Fibroblast of the aortic adventitia (primary cell): Measurements from ENCODE around the gene TRAF3IP1. TPM values are rescaled to one million over a fixed set of nuclear protein-coding genes. Genes with fewer than 3 reads are reported as not detected.

Experiments used
- DNase-seq: peaks from one replicate; pipeline ENCODE4 v3.0.0-alpha.2; 2010; ENCODE audit warnings: low read depth
- H3K4me3 ChIP-seq: 2 replicates; pipeline ENCODE4 v1.5.1; 2011; ENCODE audit warnings: low read depth, mild to moderate bottlenecking, control low read depth, low read length, moderate library complexity
- total RNA-seq: library from RNA; depleted of rRNA; stranded (reverse); fragments of >200 nt; gene quantifications from 2 replicates; pipeline ENCODE4 v1.2.3, GENCODE V29; 2012; ENCODE audit warnings: low replicate concordance
- TF ChIP-seq, protein P1 (sequence below): IDR thresholded peaks from 2 replicates; pipeline ENCODE4 v1.5.1; 2011; ENCODE audit warnings: mild to moderate bottlenecking, low read length, control low read depth, inconsistent platforms; ENCODE audit not compliant: insufficient read depth

The TRAF3IP1 gene
- total RNA-seq, 1 donor, result 8.4 TPM

DNA sequence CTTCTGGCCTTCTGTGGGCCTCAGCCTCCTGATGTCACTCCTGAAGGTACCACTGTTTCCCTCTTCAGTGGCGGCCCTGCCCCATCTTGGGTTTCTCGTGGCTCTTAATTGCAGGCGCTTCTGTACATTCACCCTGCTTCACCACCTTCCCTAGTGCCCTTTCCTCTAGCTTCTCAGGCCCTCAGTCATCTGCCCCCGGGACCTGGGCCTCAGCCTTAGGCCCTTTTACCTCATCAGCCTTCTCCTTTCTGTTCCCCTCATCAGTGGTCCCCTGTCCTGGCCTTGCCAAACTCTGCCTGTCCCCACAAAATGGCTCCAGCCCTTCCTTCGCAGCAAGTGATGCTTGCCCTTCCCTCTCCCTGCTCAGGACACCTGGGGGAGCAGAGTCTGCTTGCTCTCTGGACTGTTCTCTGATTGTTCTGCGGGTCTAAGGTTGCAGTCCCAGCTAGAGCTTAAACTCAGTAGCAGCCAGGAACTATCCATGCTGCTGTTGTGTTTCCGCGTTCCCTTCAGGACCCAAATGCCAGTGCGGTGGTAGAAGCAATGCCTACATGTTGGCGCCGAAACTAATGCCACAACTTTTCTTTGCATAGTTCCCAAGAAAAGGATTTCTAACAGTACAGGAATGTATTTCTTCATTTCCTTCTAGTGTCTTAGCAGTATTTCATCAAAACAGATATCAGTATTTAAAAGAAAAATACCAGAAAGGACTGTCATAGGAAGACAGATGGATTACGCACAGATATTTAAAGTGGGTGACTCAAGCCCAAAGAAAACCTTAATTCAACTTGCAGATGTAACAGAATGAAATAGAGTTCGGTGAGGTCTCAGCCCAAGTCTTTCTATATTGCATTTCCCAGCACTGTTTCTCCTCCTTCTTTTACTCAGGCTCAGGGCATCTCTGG lies 113.9 kb downstream of the TRAF3IP1 start:
- H3K4me3 ChIP-seq, result no peak overlapping the region
- TF ChIP-seq, protein P1, sequence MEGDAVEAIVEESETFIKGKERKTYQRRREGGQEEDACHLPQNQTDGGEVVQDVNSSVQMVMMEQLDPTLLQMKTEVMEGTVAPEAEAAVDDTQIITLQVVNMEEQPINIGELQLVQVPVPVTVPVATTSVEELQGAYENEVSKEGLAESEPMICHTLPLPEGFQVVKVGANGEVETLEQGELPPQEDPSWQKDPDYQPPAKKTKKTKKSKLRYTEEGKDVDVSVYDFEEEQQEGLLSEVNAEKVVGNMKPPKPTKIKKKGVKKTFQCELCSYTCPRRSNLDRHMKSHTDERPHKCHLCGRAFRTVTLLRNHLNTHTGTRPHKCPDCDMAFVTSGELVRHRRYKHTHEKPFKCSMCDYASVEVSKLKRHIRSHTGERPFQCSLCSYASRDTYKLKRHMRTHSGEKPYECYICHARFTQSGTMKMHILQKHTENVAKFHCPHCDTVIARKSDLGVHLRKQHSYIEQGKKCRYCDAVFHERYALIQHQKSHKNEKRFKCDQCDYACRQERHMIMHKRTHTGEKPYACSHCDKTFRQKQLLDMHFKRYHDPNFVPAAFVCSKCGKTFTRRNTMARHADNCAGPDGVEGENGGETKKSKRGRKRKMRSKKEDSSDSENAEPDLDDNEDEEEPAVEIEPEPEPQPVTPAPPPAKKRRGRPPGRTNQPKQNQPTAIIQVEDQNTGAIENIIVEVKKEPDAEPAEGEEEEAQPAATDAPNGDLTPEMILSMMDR, result no peak
- DNase-seq, result peak; percentile 98

DNA sequence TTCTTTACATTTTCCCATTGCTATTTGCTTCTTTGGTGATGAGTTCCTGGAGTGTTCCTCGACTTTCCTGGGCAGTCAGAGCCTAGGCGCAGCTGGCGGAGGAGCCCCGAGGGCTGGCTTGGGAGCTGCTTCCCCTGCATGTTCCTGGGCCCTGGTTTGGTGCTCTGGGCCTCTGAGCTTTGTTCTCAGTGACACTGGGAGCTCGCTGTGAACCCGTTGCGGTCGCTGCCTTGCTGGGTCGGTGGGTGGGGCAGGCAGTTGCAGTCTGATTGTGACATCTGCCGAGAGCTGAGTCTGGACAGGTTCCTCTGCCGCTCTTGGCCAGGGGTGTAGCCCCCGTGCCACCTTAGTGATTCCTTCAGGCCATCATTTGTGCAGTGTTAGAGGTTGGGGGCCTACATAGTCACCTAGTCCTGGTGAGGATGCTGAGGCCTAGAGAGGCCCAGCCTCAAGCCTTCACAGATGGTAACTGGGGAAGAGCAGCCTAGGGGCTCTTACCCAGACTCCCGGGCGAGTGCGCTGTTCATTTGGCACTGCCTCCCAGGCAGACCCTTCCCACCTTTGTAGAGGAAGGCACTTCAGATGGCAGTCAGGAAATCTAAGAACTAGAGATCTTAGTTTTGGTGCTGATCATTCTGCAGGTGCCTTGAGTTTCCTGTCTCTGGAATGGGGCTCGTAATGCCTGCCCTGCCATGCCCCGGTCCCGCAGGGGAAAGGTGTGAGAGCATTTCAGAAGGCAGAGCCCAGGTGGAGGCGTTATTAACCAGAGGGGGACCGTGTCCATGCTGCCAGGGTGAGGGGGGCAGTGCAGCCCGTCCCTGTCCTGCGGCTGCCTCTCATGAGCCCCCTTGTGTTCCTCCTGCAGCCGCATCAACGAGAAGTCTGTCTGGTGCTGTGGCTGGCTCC lies 114.8 kb downstream of the TRAF3IP1 start:
- TF ChIP-seq, protein P1, result no peak
- H3K4me3 ChIP-seq, result no peak overlapping the region
- no peak for DNase-seq

DNA sequence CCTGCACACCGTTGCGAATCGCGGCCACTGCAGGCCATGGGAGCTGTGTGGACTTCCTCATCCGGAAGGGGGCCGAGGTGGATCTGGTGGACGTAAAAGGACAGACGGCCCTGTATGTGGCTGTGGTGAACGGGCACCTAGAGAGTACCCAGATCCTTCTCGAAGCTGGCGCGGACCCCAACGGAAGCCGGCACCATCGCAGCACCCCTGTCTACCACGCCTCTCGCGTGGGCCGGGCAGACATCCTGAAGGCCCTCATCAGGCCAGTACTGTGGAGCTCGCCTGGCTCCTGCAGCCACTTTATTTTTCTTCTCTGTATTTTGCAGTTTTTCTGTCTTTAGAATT lies 115.4 kb downstream of the TRAF3IP1 start:
- DNase-seq, result no peak

DNA sequence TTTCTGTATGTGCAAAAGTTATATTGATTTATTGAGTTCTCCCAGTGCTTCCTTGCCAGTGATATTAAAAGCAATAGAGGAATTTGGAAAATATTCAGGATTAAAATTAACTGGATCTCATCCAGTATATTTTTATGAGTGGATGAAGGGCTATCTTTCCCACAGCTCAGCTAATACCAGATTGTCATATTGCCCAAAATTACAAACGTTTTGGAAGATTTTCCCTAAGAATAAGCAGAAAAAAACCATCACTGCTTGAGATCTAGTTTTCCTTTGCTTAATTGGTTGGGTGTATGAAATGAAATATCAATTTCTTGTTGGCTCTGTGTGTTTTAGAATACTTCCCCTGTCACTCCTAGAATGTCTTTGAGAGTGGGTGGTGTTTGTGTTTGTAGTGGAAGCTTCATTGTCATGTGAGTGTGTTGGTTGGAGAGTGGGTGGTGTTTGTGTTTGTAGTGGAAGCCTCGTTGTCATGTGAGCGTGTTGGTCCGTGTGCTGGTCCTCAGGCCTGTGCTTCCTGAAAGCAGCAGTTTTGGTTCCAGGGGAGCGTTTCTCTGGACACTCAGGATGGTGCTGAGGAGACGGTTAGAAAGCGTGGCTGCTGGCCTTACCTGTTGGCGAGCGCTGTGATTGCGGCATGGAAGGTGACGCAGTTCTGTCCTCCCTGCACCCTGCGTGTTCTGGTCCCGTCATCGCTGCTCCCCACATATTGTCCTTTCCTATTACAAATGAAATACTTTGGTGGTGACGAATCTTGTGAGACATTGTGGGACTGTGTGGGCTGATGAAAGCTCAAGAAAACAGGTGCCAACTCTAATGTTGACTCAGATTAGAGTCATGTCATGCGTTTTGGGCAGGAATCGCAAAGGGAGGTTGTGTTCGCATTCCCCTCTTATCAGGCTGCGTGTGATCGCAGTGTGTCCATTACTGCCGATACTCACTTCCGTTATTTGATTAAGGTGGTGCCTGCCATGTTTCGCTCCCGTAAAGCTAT lies 118.8 kb downstream of the TRAF3IP1 start:
- peak; percentile 100 for DNase-seq
- H3K4me3 ChIP-seq, result peak overlapping the region; percentile 25
- TF ChIP-seq, protein P1, result no peak

More for the DNA sequence above, 115.4 kb downstream of the TRAF3IP1 start:
- TF ChIP-seq, protein P1, result no peak
- no peak overlapping the region for H3K4me3 ChIP-seq

DNA sequence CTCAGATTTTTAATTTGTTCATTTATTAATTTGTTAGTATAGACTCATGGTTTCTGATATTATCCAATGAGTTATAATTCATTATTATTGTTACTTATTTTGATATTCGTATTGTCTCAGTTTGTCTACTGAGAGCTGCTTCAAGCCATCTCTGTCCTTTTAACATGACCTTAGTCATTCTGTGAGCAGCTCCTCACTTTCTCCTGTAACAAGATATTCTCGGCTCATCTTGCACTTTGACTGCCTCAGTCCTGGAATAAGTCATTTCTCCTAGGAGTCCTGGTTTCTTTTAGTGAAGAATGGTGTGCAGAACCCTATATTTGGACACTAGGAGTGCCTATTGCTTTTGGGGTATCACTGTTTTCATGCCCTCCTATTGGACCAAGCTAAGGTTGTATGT lies 119.6 kb downstream of the TRAF3IP1 start:
- TF ChIP-seq, protein P1, result no peak
- no peak for DNase-seq
- H3K4me3 ChIP-seq, result peak overlapping the region; percentile 3

DNA sequence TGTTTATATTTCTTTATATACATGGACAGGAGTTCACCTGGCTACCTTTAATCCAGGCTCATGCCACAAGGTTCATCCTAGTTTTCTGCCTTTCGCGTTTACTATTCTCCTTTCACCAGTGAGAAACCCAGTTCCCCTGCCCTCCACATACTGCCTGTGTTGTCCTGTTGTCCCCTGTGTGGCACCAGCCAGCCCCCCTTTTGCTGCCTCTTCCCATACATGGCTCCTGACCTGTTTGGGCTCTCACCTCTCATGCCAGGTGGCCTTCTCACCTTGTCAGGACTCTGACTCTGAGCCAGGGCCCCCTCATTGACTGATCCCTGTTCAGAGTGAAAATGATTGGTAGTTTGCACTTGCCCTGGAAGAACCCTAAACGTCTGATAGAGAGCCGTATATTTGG lies 120.0 kb downstream of the TRAF3IP1 start:
- TF ChIP-seq, protein P1, result no peak
- no peak overlapping the region for H3K4me3 ChIP-seq
- no peak for DNase-seq
